ENCODE results near the gene IVD. TPM values are rescaled to one million over a fixed set of nuclear protein-coding genes. Genes with fewer than 3 reads are reported as not detected.
A peak's percentile ranks its signal among the peaks of the same experiment; 100 is the strongest.

IVD gene
- polyA plus RNA-seq, 1 donor: 51.2 TPM

DNA sequence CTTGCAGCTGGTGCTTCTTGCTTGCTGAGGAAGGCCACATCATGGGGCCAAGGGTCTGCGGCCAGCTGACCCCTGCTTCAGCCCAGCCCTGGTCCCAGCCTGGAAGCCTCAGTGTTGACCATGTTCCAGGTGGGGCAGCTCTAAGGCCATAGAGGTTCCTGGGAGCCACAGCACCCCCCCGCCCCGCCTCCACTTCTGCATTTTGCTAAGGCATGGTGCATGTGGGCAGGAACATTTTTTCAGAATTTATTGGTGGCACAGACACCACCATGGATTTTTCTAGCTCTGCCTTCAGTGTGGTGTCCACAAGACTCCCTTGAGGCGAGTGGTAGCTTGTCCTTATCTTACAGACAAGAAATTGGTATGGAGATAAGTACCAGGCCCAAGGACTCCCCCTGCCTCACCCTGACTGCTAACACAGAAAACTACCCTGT is 63.3 kb downstream of the IVD start:
- no CpG with 5 or more reads among the region's 4 CpGs for WGBS (ENCODE audit: insufficient coverage, low lambda C conversion rate)
- no peak for DNase-seq

DNA sequence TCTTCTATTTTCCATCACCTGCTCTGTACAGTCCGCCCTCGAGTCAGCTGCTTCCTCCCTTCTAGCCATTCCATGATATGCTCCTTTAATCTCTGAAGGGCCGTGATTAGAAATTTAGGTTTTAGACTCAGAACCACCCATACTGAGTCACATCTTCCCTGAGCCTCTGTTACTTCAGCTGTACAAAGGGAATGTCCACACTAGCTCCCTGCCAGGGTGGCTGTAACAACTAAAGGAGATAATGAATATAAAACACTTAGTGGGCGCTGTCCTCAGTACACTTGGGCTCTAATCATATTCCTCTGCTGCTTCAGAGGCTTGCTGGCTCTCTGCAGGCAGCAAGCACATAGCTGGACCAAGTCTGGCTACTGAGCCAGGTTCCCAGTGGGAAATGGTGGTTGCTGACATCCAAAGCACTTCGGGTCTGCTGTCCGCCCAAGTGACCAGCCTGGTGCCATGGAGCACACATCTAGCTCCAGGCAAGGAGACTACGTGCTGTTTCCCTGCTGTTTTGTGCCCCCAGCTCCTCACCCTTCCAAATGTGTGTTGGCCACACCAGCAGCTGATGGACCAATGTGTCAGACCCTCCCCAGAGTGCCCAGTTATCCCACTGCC is 64.3 kb downstream of the IVD start:
- Histone ChIP-seq H3K27ac (ENCODE audit: low read length) (peak overlapping the region; percentile 75), H3K36me3 (ENCODE audit: control insufficient read depth, insufficient read depth, low read length) (peaks cover 32% of the 10 kb centered on the region), H3K27me3 (ENCODE audit: control insufficient read depth, insufficient read depth, low read length) (no peaks in the 10 kb centered on the region), H3K4me3 (ENCODE audit: low read length) (peak overlapping the region; percentile 67), H3K9me3 (ENCODE audit: control insufficient read depth, low read depth, low read length) (no peaks in the 10 kb centered on the region), H3K4me1 (ENCODE audit: control insufficient read depth, insufficient read depth, low read length) (peaks cover 14% of the 10 kb centered on the region)
- WGBS (ENCODE audit: insufficient coverage, low lambda C conversion rate): no CpG with 5 or more reads among the region's 7 CpGs
- DNase-seq: no peak

More for the DNA sequence above, 63.3 kb downstream of the IVD start:
- H3K4me3 ChIP-seq (ENCODE audit: low read length): no peak overlapping the region
- H3K4me1 ChIP-seq (ENCODE audit: control insufficient read depth, insufficient read depth, low read length): peaks cover 14% of the 10 kb centered on the region
- no peaks in the 10 kb centered on the region for H3K27me3 ChIP-seq (ENCODE audit: control insufficient read depth, insufficient read depth, low read length)
- no peaks in the 10 kb centered on the region for H3K9me3 ChIP-seq (ENCODE audit: control insufficient read depth, low read depth, low read length)
- peaks cover 41% of the 10 kb centered on the region for H3K36me3 ChIP-seq (ENCODE audit: control insufficient read depth, insufficient read depth, low read length)
- H3K27ac ChIP-seq (ENCODE audit: low read length): no peak overlapping the region

DNA sequence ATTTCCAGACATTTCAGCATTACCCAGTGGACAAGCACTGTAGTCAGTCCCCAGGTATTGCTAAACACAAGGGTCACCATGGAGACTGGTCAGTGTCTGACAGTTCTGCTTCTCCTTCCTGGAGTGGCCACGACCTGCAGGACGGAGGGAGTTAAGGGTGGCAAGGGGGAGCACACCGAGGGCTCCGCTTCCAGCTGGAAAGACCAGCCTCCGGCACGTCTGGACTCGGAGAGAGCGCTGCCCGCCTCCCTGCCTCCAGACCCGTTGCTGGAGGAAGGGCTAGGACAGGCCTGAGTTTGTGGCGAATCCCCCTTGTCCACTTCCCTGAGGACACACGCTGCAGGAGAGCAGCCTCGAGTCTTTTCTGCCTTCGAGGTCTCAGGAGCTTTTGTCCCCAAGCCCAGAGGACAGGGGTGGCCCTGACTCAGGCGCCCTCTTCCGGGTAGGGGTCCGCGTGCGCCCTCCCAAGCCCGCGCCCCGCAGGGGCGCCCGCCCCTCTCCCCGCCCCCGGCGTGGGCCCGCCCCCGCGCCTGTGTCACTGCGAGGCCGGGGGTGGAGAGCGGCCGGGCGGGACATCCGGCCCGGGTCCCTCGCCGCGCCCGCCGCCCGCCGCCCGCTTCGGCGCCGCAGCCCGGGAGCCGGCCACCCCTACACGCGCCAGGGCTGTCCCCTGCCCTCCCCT is 65.0 kb downstream of the IVD start, which contains the start of gene CHST14:
CHST14 (plus strand) TSS at position 562 of the 682 bp plus-strand sequence. CDS start 230 bp downstream, outside the sequence.
- DNase-seq: peak in 1 of 2 donors; percentile 64
- Histone ChIP-seq H3K27me3 (ENCODE audit: control insufficient read depth, insufficient read depth, low read length) (no peaks in the 10 kb centered on the region), H3K4me3 (ENCODE audit: low read length) (peak within 1 kb of the TSS; percentile 72), H3K9me3 (ENCODE audit: control insufficient read depth, low read depth, low read length) (no peaks in the 10 kb centered on the region), H3K27ac (ENCODE audit: low read length) (peak within 1 kb of the TSS; percentile 75), H3K4me1 (ENCODE audit: control insufficient read depth, insufficient read depth, low read length) (peaks cover 14% of the 10 kb centered on the region), H3K36me3 (ENCODE audit: control insufficient read depth, insufficient read depth, low read length) (peaks cover 25% of the 10 kb centered on the region)
- WGBS (ENCODE audit: insufficient coverage, low lambda C conversion rate): no CpG with 5 or more reads among the region's 52 CpGs

Other genes starting within 250 kb of the IVD start
- gene BUB1B, start 244.7 kb upstream of the IVD start, polyA plus RNA-seq: 12.8 TPM
- 14.8 TPM for gene PAK6, start 166.7 kb upstream of the IVD start, polyA plus RNA-seq
- 0.16 TPM for gene ANKRD63, start 122.7 kb upstream of the IVD start, polyA plus RNA-seq
- gene PLCB2, start 97.9 kb upstream of the IVD start, polyA plus RNA-seq: 11.7 TPM
- 14.6 TPM for gene INAFM2, start 82.1 kb upstream of the IVD start, polyA plus RNA-seq
- gene CCDC9B, start 64.9 kb upstream of the IVD start, polyA plus RNA-seq: 7.2 TPM
- 892 TPM for gene PHGR1, start 54.8 kb upstream of the IVD start, polyA plus RNA-seq
- gene DISP2, start 47.6 kb upstream of the IVD start, polyA plus RNA-seq: 4.6 TPM
- 21.3 TPM for gene KNSTRN, start 23.1 kb upstream of the IVD start, polyA plus RNA-seq
- gene BAHD1, start 35.2 kb downstream of the IVD start, polyA plus RNA-seq: 28.1 TPM
- gene CHST14, start 65.2 kb downstream of the IVD start, polyA plus RNA-seq: 12.5 TPM
- 36.0 TPM for gene CCDC32, start 159.2 kb downstream of the IVD start, polyA plus RNA-seq
- 9.9 TPM for gene RPUSD2, start 163.5 kb downstream of the IVD start, polyA plus RNA-seq
- gene KNL1, start 188.5 kb downstream of the IVD start, polyA plus RNA-seq: 9.8 TPM

All from large intestine (tissue), 3 donors.